Left lung (tissue), 10 donors: Measurements from ENCODE around the gene PIK3R2. TPM values are rescaled to one million over a fixed set of nuclear protein-coding genes. Genes with fewer than 3 reads are reported as not detected.

Experiments used
- ATAC-seq: fragments of 200-7000 bp; cut with Tn5 transposase; one replicate; pipeline ENCODE4 v1.9.1; 2020; ENCODE audit warnings: moderate library complexity
- DNase-seq, 4 donors: peaks; one replicate each; pipeline ENCODE4 v3.0.0-alpha.2; 2013 to 2020
- H3K27ac ChIP-seq, 2 donors: fragments of 200-600 bp; sonication (generic) in 1 of 2; one replicate each; pipeline versions ENCODE4 v1.5.0 to v1.8.0; 2020 to 2021
- H3K27me3 ChIP-seq, 2 donors: fragments of 200-600 bp; sonication (generic) in 1 of 2; one replicate each; pipeline versions ENCODE4 v1.5.0 to v1.8.0; 2020 to 2021
- H3K36me3 ChIP-seq, 2 donors: fragments of 200-600 bp; sonication (generic) in 1 of 2; one replicate each; pipeline versions ENCODE4 v1.5.0 to v1.8.0; 2020 to 2021
- H3K4me1 ChIP-seq, 2 donors: fragments of 200-600 bp; one replicate each; pipeline ENCODE4 v1.8.0; 2021
- H3K4me3 ChIP-seq, 2 donors: fragments of 200-600 bp; sonication (generic) in 1 of 2; one replicate each; pipeline versions ENCODE4 v1.5.0 to v1.8.0; 2020 to 2021; ENCODE audit warnings: mild to moderate bottlenecking in 1 of 2
- H3K9me3 ChIP-seq, 2 donors: fragments of 200-600 bp; sonication (generic) in 1 of 2; one replicate each; pipeline versions ENCODE4 v1.5.0 to v1.8.0; 2020 to 2021
- intact Hi-C, 2 donors: fragments of 100-400 bp; cut with DNase I; formaldehyde crosslinking; loops; one replicate each; pipeline versions ENCODE4 v1.11.2 to v1.14.2; 2022
- polyA plus RNA-seq, 6 donors: library from polyadenylated mRNA; unstranded; fragments of 120-200 nt; gene quantifications; one replicate each; pipeline ENCODE4 v1.2.1, GENCODE V29; 2013; ENCODE audit not compliant: insufficient read length in 6 of 6
- total RNA-seq, 2 donors: library from RNA; stranded (reverse); fragmentation: NEBNext Ultra II Directional; extraction: Animal tissue kit (Norgen Biotek cat#: 25700); gene quantifications; one replicate each; pipeline ENCODE4 v1.2.1, GENCODE V29; 2021
- TF ChIP-seq, protein P1 (sequence below), 2 donors: fragments of 200-600 bp; sonication (generic) in 1 of 2; IDR thresholded peaks; one replicate each; pipeline versions ENCODE4 v1.5.0 to v1.8.0; 2021; ENCODE audit warnings: antibody characterized with exemption in 2 of 2
- donor health status: DM: no; HTN: yes; CAD: no.
- donor health status: DM: no; HTN: no; CAD: no.

Gene PIK3R2
- total and polyA plus RNA-seq, 8 donors, result 25.7 to 37.7 (median 32.5) TPM

DNA sequence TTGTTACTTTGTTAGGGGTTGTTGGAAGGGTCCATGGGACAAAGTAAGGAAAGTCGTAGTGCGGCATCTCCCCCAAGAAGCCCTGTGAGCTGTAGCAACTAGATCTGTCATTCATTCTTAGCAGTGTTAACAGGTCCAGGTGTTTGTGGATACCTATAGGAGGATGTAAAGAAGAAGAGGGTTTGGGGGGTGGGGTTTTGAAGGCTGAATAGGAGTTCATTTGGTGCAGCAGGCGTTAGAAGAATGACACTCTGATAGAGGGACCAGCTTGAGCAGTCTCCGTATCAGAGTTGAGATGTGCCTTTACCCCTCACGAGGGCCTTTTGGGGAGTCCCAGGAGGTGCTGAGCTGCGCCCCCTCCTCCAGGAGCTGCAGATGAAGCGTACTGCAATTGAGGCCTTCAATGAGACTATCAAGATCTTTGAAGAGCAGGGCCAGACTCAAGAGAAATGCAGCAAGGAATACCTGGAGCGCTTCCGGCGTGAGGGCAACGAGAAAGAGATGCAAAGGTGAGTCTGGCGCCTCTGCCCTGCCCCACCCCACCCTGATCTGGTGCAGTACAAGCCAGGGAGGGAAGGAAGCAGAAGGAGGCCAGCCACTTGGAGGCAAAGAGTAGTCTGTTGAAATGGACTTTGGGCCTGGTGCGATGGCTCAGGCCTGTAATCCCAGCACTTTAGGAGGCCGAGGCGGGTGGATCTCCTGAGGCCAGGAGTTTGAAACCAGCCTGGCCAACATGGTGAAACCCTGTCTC is 13.0 kb downstream of the PIK3R2 start:
- DNase-seq (no peak), ATAC-seq (no peak)
- intact Hi-C loops, result loop anchor here in 1 of 2 donors (5.0 kb wide), 1 partner anchor 54 kb away; no protein-coding TSS in a partner anchor
- TF ChIP-seq, protein P1, sequence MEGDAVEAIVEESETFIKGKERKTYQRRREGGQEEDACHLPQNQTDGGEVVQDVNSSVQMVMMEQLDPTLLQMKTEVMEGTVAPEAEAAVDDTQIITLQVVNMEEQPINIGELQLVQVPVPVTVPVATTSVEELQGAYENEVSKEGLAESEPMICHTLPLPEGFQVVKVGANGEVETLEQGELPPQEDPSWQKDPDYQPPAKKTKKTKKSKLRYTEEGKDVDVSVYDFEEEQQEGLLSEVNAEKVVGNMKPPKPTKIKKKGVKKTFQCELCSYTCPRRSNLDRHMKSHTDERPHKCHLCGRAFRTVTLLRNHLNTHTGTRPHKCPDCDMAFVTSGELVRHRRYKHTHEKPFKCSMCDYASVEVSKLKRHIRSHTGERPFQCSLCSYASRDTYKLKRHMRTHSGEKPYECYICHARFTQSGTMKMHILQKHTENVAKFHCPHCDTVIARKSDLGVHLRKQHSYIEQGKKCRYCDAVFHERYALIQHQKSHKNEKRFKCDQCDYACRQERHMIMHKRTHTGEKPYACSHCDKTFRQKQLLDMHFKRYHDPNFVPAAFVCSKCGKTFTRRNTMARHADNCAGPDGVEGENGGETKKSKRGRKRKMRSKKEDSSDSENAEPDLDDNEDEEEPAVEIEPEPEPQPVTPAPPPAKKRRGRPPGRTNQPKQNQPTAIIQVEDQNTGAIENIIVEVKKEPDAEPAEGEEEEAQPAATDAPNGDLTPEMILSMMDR (IDR thresholded peaks at IDR 0.05), result no peak
- no peak overlapping the region for H3K27ac ChIP-seq
- H3K36me3 ChIP-seq, result peaks cover 0 to 79% of the 10 kb centered on the region in 2 donors
- H3K27me3 ChIP-seq, result no peaks in the 10 kb centered on the region
- no peak overlapping the region for H3K4me3 ChIP-seq
- peaks cover 6 to 40% of the 10 kb centered on the region in 2 donors for H3K4me1 ChIP-seq
- H3K9me3 ChIP-seq, result no peaks in the 10 kb centered on the region

DNA sequence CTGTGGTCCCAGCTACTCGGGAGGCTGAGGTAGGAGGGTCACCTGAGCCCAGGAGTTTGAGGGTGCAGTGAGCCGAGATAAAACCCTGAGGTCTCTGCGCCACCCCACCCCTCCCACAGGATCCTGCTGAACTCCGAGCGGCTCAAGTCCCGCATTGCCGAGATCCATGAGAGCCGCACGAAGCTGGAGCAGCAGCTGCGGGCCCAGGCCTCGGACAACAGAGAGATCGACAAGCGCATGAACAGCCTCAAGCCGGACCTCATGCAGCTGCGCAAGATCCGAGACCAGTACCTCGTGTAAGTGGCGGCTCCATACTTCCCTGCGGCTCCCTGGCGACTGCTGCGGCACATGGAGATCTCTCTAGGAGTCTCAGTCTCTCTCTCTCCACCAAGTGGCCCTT is 14.0 kb downstream of the PIK3R2 start:
- DNase-seq, result no peak
- ATAC-seq, result no peak
- intact Hi-C loops, result loop anchor here in 1 of 2 donors (5.0 kb wide), 1 partner anchor 55 kb away; no protein-coding TSS in a partner anchor
- Histone ChIP-seq H3K27ac (no peak overlapping the region), H3K27me3 (no peaks in the 10 kb centered on the region), H3K4me3 (no peak overlapping the region), H3K4me1 (peaks cover 0 to 42% of the 10 kb centered on the region in 2 donors), H3K36me3 (peaks cover 0 to 76% of the 10 kb centered on the region in 2 donors), H3K9me3 (no peaks in the 10 kb centered on the region)
- TF ChIP-seq, protein P1 (IDR thresholded peaks at IDR 0.05), result no peak

DNA sequence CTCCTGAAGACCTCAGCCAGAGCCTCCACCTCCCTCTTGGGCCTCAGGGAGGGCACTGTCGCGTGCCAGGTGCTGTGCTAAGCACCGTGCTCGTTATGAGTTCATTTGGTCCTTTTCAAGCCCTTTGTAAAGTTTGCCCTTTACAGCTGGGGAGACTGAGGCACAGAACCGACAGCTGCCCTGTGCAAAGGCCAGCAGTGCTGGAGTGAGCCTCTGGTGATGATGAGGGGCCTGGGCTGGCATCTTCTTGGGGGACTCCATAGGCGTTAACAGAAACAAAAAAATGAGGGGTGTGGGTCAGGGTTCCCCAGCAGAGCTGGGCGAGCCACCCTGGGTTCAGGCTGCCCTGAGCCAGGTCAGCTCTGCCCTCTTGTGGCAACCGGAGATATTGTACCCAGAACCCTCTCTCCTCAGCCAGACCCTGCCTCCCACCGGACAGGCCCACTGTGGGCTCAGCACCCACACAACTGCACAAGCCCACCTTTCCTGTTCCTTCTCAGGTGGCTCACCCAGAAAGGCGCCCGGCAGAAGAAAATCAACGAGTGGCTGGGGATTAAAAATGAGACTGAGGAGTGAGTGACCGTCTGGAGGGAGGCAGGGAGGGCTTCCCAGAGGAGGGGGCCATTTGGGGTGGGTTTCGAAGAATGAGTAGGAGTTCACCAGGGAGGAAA is 15.1 kb downstream of the PIK3R2 start:
- TF ChIP-seq, protein P1 (IDR thresholded peaks at IDR 0.05), result peak; percentile 59 to 86
- peak in 2 of 4 donors; percentile 37 to 51 for DNase-seq
- peak; percentile 64 for ATAC-seq
- H3K4me1 ChIP-seq, result peaks cover 0 to 52% of the 10 kb centered on the region in 2 donors
- no peak overlapping the region for H3K4me3 ChIP-seq
- no peaks in the 10 kb centered on the region for H3K9me3 ChIP-seq
- no peaks in the 10 kb centered on the region for H3K27me3 ChIP-seq
- H3K27ac ChIP-seq, result no peak overlapping the region
- peaks cover 0 to 65% of the 10 kb centered on the region in 2 donors for H3K36me3 ChIP-seq
- intact Hi-C loops, result loop anchor here in 1 of 2 donors (5.0 kb wide), 1 partner anchor 56 kb away; no protein-coding TSS in a partner anchor

- Histone ChIP-seq H3K9me3 (no peaks in the 10 kb centered on the region), H3K27ac (peak overlapping the region in 1 of 2 donors; percentile 88), H3K27me3 (no peaks in the 10 kb centered on the region), H3K4me1 (peaks cover 4 to 59% of the 10 kb centered on the region in 2 donors), H3K36me3 (peaks cover 0 to 58% of the 10 kb centered on the region in 2 donors), H3K4me3 (no peak overlapping the region)
- TF ChIP-seq, protein P1 (IDR thresholded peaks at IDR 0.05), result no peak
- ATAC-seq (no peak), DNase-seq (no peak)
- intact Hi-C loops, result loop anchor here in 1 of 2 donors (5.0 kb wide), 1 partner anchor 57 kb away; no protein-coding TSS in a partner anchor
Observed at GRCh38 chr19:18168673-18169381, 15.9 kb downstream of the PIK3R2 start.
